Activated B cell treated with CpG ODN at 0.5 μM for 24 hours (primary cell): ENCODE measurements around the gene TFE3. TPM values are rescaled to one million over a fixed set of nuclear protein-coding genes. Genes with fewer than 3 reads are reported as not detected.

Experiments
- ATAC-seq: fragments of 200-7000 bp; cut with Tn5 transposase; one replicate; pipeline ENCODE4 v1.10.0; 2021; ENCODE audit warnings: low read depth, mild to moderate bottlenecking, moderate library complexity
- CTCF ChIA-PET: fragments of 350-600 bp; sonication (Branson Sonifier 250); formaldehyde crosslinking; loops from one replicate; lab custom pipeline; 2021; ENCODE audit warnings: antibody characterized with exemption; lab: Charles Lee
- POLR2A ChIA-PET: fragments of 350-600 bp; sonication (Branson Sonifier 250); formaldehyde crosslinking; loops from one replicate; lab custom pipeline; 2021; ENCODE audit warnings: antibody characterized with exemption; lab: Charles Lee
- DNase-seq: peaks from one replicate; pipeline ENCODE4 v3.0.0; 2022
- H3K27ac Mint-ChIP-seq: one replicate; pipeline ENCODE4 v1.8.0; 2020; ENCODE audit warnings: mixed read lengths
- H3K27me3 Mint-ChIP-seq: one replicate; pipeline ENCODE4 v1.8.0; 2021; ENCODE audit warnings: mixed read lengths
- H3K36me3 Mint-ChIP-seq: one replicate; pipeline ENCODE4 v1.8.0; 2021; ENCODE audit warnings: low read depth, mixed read lengths
- H3K4me1 Mint-ChIP-seq: one replicate; pipeline ENCODE4 v1.8.0; 2021; ENCODE audit warnings: mixed read lengths
- H3K4me3 Mint-ChIP-seq: one replicate; pipeline ENCODE4 v1.8.0; 2020; ENCODE audit warnings: mild to moderate bottlenecking, mixed read lengths
- H3K9me3 Mint-ChIP-seq: one replicate; pipeline ENCODE4 v1.8.0; 2020; ENCODE audit warnings: mixed read lengths
- intact Hi-C: fragments of 100-400 bp; cut with micrococcal nuclease; formaldehyde crosslinking; loops from one replicate; pipeline ENCODE4 v1.15.1; 2024
- total RNA-seq: library from RNA; stranded (reverse); gene quantifications from 2 replicates; pipeline ENCODE4 v1.2.3, GENCODE V29; 2022
- TF ChIP-seq, protein P1 (sequence below): fragments of 200-600 bp; IDR thresholded peaks from one replicate; pipeline ENCODE4 v1.8.0; 2022; ENCODE audit warnings: antibody characterized with exemption, mild to moderate bottlenecking

The TFE3 gene
- total RNA-seq, 1 donor from 2014 or later, result 33.3 TPM

DNA sequence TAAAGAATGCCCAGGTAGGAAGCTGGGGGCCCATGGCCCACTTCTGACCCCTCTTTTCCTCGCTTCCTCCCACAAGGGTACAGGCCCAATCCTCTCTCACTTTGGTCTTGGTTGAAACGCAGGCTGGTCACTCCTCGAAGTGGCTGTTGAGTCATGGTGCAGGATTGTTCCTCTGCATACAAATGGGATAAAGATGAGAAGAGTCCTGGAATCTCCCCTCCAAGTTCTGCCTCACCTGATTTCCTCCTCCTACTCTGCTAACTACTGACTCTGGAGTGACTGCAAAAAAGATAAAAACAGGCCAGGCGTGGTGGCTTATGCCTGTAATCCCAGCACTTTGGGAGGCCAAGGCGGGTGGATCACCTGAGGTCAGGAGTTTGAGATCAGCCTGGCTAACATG, 34.8 kb upstream of the TFE3 start:
- ChIA-PET CTCF (no interaction called here), POLR2A (no interaction called here)
- Mint-ChIP-seq H3K4me3 (no peak overlapping the region), H3K36me3 (peaks cover 20% of the 10 kb centered on the region), H3K4me1 (peaks cover 24% of the 10 kb centered on the region), H3K9me3 (no peaks in the 10 kb centered on the region), H3K27me3 (no peaks in the 10 kb centered on the region), H3K27ac (no peak overlapping the region)
- no peak for ATAC-seq
- no peak for DNase-seq
- intact Hi-C loops, result loop anchor here (5.0 to 10.0 kb wide), 2 partner anchors 89 to 273 kb away; partner anchors contain the start of gene HDAC6
- TF ChIP-seq, protein P1, sequence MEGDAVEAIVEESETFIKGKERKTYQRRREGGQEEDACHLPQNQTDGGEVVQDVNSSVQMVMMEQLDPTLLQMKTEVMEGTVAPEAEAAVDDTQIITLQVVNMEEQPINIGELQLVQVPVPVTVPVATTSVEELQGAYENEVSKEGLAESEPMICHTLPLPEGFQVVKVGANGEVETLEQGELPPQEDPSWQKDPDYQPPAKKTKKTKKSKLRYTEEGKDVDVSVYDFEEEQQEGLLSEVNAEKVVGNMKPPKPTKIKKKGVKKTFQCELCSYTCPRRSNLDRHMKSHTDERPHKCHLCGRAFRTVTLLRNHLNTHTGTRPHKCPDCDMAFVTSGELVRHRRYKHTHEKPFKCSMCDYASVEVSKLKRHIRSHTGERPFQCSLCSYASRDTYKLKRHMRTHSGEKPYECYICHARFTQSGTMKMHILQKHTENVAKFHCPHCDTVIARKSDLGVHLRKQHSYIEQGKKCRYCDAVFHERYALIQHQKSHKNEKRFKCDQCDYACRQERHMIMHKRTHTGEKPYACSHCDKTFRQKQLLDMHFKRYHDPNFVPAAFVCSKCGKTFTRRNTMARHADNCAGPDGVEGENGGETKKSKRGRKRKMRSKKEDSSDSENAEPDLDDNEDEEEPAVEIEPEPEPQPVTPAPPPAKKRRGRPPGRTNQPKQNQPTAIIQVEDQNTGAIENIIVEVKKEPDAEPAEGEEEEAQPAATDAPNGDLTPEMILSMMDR, result no peak

DNA sequence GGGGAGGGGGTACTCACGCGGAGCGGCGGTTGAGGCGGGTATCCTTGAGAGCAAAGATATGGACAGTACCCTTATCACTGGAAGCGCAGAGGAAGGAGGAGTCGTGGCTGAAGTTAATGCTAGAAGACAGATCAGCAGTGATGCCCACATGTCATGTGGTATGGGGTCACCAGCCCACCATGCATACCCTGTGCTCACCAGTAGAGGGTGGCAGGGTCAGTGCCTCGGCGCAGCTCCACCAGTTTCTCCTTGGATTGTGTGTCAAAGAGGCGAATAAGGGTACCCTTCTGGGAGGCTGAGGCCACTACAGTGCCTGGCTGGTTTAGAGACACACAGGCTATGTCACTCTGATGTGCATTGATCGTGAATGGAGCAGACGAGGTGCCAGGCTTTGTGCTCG, 32.2 kb upstream of the TFE3 start:
- ChIA-PET CTCF (no interaction called here), POLR2A (interaction anchor here (1.9 kb wide), 1 partner anchor 26 kb away, joined by 5 read pairs; no protein-coding TSS in a partner anchor)
- no peak overlapping the region for H3K4me3 Mint-ChIP-seq
- TF ChIP-seq, protein P1, result no peak
- no peaks in the 10 kb centered on the region for H3K9me3 Mint-ChIP-seq
- ATAC-seq (no peak), DNase-seq (no peak)
- no peaks in the 10 kb centered on the region for H3K27me3 Mint-ChIP-seq
- H3K4me1 Mint-ChIP-seq, result peaks cover 28% of the 10 kb centered on the region
- intact Hi-C loops, result loop anchor here (5.0 to 10.0 kb wide), 2 partner anchors 92 to 271 kb away; partner anchors contain the start of gene HDAC6
- H3K36me3 Mint-ChIP-seq, result peaks cover 24% of the 10 kb centered on the region
- no peak overlapping the region for H3K27ac Mint-ChIP-seq

DNA sequence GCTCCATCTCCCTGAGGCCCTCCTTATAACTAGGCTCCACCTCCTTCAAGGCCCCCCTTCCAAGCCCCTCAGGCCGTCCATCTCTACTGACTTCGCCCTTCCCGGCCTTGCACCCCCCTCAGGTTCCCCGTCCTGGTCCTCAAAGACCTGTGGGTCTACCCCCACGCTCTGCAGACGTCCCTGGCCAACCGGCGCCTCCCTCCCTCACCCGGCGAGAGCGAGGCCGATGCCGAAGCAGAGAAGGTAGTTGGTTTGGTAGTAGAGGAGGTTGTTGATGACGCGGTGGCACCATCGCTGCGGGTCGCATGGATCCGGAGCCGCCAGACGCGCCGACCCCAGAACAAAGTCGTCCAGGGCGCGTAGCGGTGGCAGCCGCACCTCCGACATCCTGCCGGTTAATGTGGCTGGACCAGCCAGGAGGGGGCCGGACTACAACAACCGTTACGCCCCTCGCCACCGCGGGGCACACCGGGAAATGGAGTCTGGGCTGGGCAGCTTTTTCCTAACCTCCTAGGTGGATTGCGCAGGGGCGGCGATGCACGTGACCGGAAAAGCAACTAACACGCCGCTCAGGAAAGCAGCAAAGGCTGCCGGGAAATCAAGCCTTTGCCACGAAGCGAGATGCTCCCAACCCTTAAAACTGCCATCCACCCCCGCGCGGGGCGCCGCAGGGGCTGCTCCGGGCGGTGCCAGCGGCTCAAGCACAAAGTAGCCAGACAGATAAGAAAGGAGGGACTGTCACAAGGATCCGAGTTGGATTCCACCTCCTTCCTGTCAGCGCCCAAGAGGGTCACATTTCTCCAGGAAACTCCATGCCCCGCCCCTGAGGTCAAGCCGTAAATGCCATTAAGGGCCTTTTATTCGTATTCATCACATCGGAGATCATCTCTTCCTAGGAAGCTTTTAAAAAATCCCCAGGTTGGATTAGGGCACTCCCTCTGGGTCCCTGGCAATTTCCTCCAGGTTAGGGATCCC, 30.7 kb upstream of the TFE3 start, which contains the start of gene PRAF2:
PRAF2 (minus strand) TSS at position 402 of the 975 bp plus-strand sequence; CDS start at position 387, 15 bp downstream.
- TF ChIP-seq, protein P1, result no peak
- H3K36me3 Mint-ChIP-seq, result peaks cover 18% of the 10 kb centered on the region
- POLR2A ChIA-PET, result interaction anchor here (1.4 to 1.9 kb wide), 2 partner anchors 27 to 32 kb away, joined by 3 to 5 read pairs; no protein-coding TSS in a partner anchor
- DNase-seq (peak; percentile 76), ATAC-seq (peak; percentile 99)
- peak within 1 kb of the TSS; percentile 84 for H3K4me3 Mint-ChIP-seq
- CTCF ChIA-PET, result no interaction called here
- intact Hi-C loops, result loop anchor here (1.0 to 10.0 kb wide), 5 partner anchors 31 to 269 kb away; partner anchors contain the start of genes CCDC22, GPKOW, HDAC6 and TFE3
- H3K27me3 Mint-ChIP-seq, result no peaks in the 10 kb centered on the region
- peak within 1 kb of the TSS; percentile 72 for H3K27ac Mint-ChIP-seq
- no peaks in the 10 kb centered on the region for H3K9me3 Mint-ChIP-seq
- H3K4me1 Mint-ChIP-seq, result peaks cover 23% of the 10 kb centered on the region

DNA sequence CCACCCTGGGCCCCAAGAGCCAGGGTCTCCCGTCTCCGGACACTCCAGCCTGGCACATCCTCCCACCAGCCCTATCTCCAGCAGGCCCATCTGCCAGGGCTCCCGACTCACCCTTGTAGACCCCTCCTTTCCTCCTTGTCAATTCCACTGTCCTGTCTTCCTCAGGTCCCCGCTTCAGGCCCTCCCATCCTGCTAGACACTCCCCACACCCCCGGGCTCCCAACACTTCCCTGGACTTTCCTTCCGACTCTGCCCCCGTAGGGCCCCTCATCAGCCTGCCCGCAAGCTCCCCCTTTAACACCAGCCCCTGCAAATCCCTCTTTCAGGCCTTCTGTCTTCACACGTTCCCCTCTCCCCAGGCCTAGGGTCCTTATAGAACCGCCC, 29.5 kb upstream of the TFE3 start:
- Mint-ChIP-seq H3K4me3 (peak overlapping the region; percentile 84), H3K27me3 (no peaks in the 10 kb centered on the region), H3K27ac (peak overlapping the region; percentile 12), H3K36me3 (peaks cover 18% of the 10 kb centered on the region), H3K9me3 (no peaks in the 10 kb centered on the region), H3K4me1 (peaks cover 17% of the 10 kb centered on the region)
- TF ChIP-seq, protein P1, result no peak
- intact Hi-C loops, result loop anchor here (10.0 kb wide), 1 partner anchor 268 kb away; the partner anchor contains the start of gene HDAC6
- POLR2A ChIA-PET, result no interaction called here
- no peak for ATAC-seq
- CTCF ChIA-PET, result no interaction called here
- no peak for DNase-seq
